Activated naive CD4-positive, alpha-beta T cell treated with anti-CD3 and anti-CD28 coated beads, Interleukin-2, amount 50 U/mL, for 24 hours (primary cell): ENCODE results near the gene DAB2.
"Not testable (repeated sequence)": the region's sequence is repeated elsewhere in the genome, so short reads cannot be mapped to it uniquely, and the experiment has no call there.

Experiments
- H3K27ac Mint-ChIP-seq: one replicate; pipeline ENCODE4 v1.8.0; 2021; ENCODE audit warnings: mild to moderate bottlenecking, mixed read lengths
- H3K27me3 Mint-ChIP-seq: one replicate; pipeline ENCODE4 v1.8.0; 2021; ENCODE audit warnings: mixed read lengths
- H3K36me3 Mint-ChIP-seq: one replicate; pipeline ENCODE4 v1.8.0; 2021; ENCODE audit warnings: mixed read lengths
- H3K4me1 Mint-ChIP-seq: one replicate; pipeline ENCODE4 v1.8.0; 2021; ENCODE audit warnings: mixed read lengths
- H3K4me3 Mint-ChIP-seq: one replicate; pipeline ENCODE4 v1.8.0; 2021; ENCODE audit warnings: mild to moderate bottlenecking, mixed read lengths
- H3K9me3 Mint-ChIP-seq: one replicate; pipeline ENCODE4 v1.8.0; 2021; ENCODE audit warnings: mixed read lengths

DAB2 gene

DNA sequence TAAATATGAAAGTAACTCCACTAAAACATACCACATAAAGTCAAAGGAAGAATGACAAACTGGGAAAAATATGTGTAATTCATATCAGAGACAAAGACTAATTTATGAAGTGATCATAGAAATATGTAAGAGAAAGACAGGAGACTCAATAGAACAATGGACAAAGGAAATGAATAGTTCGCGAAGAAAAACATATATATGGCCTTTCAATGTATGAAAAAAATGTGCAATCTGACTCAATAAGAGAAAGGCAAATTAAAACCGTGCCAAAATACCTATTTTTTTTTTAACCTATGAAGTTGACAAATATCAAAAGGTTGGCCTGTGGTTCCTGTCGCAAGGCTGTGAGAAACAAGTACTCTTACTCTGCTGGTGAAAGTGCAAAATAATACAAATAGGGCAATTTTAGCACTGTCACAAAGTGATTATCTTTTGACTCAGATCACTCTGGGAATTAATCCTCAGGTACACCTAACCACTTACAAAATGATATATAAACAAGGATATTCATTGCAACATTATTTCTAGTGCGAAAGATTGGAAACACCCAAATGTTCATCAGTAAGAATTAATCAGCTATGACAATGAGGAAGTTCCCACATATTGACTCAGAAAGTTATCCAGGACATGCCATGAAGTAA lies 64.2 kb downstream of the DAB2 start:
- Mint-ChIP-seq H3K27ac (no peak overlapping the region), H3K4me3 (no peak overlapping the region), H3K36me3 (no peaks in the 10 kb centered on the region), H3K9me3 (peaks cover 5% of the 10 kb centered on the region), H3K4me1 (no peaks in the 10 kb centered on the region), H3K27me3 (no peaks in the 10 kb centered on the region)

DNA sequence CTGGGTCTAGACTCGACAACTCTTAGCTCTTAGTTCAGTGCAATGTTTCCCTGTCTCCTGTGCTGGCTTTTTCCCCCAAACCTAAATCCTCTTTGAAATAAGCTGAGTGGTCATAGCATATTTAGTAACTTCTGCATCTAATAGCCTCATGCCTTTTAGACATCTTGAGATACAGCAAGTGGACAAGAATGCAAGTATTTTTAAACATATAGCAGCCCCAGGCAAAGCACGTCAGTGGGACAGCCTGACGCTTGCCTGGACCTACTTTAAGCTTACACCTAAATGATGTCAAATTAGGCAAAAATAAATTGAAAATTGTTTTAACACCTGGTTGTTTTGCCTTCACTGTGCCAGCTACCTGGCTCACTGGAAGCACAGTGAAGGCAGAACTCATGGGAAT lies 68.5 kb downstream of the DAB2 start:
- peaks cover 2% of the 10 kb centered on the region for H3K27me3 Mint-ChIP-seq
- H3K9me3 Mint-ChIP-seq: peaks cover 18% of the 10 kb centered on the region
- H3K4me1 Mint-ChIP-seq: peaks cover 3% of the 10 kb centered on the region
- H3K36me3 Mint-ChIP-seq: no peaks in the 10 kb centered on the region
- no peak overlapping the region for H3K27ac Mint-ChIP-seq
- no peak overlapping the region for H3K4me3 Mint-ChIP-seq

DNA sequence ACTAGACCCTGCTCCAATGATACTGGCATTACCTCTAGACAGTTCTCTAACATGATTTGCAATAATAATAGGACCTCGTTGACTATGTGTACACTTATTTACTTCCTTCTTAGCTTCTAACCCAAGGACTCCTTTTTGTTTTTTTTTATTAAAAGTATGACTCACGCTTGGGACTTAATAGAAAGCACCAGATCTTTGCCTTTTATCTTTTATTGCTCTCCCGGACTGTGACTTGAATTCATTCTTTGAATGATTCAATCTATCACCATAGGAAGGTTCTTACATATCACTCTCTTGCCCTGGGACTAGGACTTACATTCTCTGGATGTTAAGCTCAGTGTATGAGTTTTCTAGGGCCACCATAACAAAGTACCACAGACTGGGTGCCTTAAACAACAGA lies 69.5 kb downstream of the DAB2 start:
- peaks cover 2% of the 10 kb centered on the region for H3K27me3 Mint-ChIP-seq
- H3K4me1 Mint-ChIP-seq: peaks cover 3% of the 10 kb centered on the region
- H3K27ac Mint-ChIP-seq: no peak overlapping the region
- no peak overlapping the region for H3K4me3 Mint-ChIP-seq
- peaks cover 19% of the 10 kb centered on the region for H3K9me3 Mint-ChIP-seq
- no peaks in the 10 kb centered on the region for H3K36me3 Mint-ChIP-seq

DNA sequence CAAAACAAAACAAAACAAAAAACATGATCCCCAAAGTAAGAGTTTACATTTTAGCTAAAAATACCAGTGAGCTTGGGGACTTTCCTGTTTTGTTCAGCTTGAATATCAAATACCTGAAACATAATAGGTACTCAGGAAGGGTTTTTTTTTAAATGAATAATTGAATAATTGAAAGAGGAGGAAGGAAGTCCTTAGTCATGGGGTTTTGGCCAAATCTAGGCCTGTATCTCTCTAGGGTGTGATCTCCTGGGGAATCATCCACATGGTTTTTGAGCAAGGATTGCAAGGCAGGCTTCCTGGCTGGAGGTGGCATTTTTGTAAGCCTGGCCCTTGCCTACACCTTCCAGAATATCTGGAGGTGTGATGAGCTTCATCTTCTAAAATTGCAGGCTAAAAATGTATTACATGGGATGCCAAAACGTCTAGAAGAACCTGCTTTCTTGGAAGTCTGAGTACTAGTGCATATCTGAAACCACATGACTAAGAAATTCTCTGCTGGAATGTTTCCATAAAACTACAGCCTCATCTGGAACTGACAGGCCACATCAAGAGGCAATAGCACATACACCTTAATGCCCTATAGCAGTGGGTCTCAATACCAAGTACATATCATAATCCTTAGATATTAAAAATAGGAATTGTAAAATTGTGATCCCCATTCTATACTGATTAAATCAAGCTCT lies 70.9 kb downstream of the DAB2 start:
- H3K4me3 Mint-ChIP-seq: no peak overlapping the region
- H3K4me1 Mint-ChIP-seq: peaks cover 3% of the 10 kb centered on the region
- peaks cover 27% of the 10 kb centered on the region for H3K9me3 Mint-ChIP-seq
- H3K36me3 Mint-ChIP-seq: no peaks in the 10 kb centered on the region
- peaks cover 2% of the 10 kb centered on the region for H3K27me3 Mint-ChIP-seq
- H3K27ac Mint-ChIP-seq: no peak overlapping the region

DNA sequence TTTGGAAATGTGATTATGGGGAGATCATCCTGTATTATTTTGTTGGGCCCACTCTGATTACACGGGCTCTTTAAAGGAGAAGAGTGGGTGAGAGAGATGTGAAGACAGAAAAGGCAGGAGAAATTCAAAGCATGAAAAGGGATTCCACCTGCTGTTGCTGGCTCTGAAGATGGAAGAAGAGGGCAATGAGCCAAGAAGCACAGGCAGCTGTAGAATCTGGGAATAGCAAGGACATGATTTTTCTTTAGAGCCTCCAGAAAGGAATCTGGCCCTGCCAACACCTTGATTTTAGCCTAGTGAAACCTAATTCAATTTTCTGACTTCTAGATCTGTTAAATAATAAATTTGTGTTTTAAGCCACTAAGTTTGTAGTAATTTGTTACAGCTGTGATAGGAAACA lies 71.8 kb downstream of the DAB2 start:
- Mint-ChIP-seq H3K4me3 (no peak overlapping the region), H3K9me3 (peaks cover 27% of the 10 kb centered on the region), H3K27me3 (peaks cover 2% of the 10 kb centered on the region), H3K27ac (no peak overlapping the region), H3K36me3 (no peaks in the 10 kb centered on the region), H3K4me1 (peaks cover 3% of the 10 kb centered on the region)

DNA sequence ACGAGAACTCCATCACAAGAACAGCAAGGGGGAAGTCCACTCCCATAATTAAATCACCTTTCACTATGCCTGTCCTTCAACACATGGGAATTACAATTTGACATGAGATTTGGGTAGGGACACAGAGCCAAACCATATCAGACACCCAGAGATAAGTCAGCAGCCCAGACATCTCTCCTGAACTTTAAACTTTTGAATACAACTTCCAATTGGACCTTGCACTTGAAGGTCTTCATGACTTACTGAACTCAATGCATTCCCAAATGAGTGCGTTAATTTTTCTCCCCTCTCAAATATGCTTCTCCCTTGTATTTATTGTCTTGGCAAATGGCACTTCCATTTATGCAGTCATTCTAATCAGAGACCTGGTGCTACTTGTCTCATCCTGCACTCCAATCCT lies 72.6 kb downstream of the DAB2 start:
- Mint-ChIP-seq H3K27me3 (peaks cover 2% of the 10 kb centered on the region), H3K9me3 (peaks cover 27% of the 10 kb centered on the region), H3K4me1 (peaks cover 3% of the 10 kb centered on the region), H3K36me3 (no peaks in the 10 kb centered on the region), H3K27ac (no peak overlapping the region), H3K4me3 (no peak overlapping the region)

DNA sequence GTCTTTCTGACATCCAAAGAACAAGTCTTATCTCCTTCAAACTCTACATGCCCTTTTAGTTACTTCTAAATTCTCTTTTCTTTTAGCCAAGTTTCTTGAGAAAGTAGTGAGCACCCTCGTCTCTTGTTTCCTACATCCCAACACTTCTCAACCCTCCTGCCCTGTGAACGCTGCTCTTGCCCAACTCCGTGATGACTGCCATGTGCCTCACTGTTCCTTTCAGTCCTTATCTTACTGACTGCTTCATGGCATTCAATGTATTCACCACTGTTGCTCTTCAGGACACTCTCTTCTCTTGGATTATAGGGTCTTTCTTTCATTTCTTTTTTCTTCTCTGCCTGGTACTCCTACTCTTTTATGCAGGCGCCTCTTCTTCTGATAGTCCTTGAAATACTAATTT lies 75.3 kb downstream of the DAB2 start:
- H3K9me3 Mint-ChIP-seq: peaks cover 27% of the 10 kb centered on the region
- H3K36me3 Mint-ChIP-seq: no peaks in the 10 kb centered on the region
- H3K27me3 Mint-ChIP-seq: peaks cover 3% of the 10 kb centered on the region
- no peak overlapping the region for H3K27ac Mint-ChIP-seq
- no peak overlapping the region for H3K4me3 Mint-ChIP-seq
- H3K4me1 Mint-ChIP-seq: peaks cover 3% of the 10 kb centered on the region

DNA sequence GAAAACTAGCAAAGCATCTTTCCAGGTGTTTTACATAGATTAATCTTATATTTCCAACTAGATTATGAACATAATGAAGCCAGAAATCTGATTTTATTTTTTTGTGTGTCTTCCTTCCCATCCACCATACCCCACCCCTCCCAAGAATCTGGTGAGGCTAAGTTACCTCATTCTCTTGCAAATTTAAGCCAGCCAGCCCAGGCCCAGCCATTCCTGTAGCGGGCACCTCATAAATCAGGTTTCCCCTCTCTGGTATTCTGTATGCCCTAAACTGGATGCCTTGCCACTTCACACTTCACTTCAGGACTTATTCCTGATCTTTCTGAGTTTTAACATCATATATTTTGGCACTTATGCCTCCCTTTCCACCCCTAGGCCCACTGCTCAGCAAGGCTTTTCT lies 82.3 kb downstream of the DAB2 start:
- Mint-ChIP-seq H3K36me3 (peaks cover 3% of the 10 kb centered on the region), H3K9me3 (no peaks in the 10 kb centered on the region), H3K4me3 (no peak overlapping the region), H3K27ac (no peak overlapping the region), H3K4me1 (no peaks in the 10 kb centered on the region), H3K27me3 (peaks cover 12% of the 10 kb centered on the region)

DNA sequence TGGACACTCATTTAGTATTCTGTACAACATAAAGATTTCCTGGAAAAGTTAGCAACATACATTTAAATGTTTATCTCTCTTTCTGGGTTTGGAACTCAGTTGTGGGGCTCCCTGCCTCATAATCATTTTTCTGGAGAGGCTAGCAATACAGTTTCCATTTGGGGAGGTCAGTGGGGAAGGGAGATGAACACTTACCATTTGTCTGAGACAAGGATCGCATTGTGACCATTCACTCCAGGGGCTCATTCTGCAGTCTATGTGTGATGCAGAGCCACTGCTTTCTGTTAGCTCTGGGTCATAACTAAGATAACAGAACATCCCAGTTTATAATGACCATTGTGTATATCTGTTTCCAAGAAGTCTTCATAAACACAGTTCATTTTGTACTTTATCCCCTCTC lies 82.9 kb downstream of the DAB2 start:
- no peak overlapping the region for H3K4me3 Mint-ChIP-seq
- no peak overlapping the region for H3K27ac Mint-ChIP-seq
- peaks cover 3% of the 10 kb centered on the region for H3K36me3 Mint-ChIP-seq
- no peaks in the 10 kb centered on the region for H3K4me1 Mint-ChIP-seq
- H3K9me3 Mint-ChIP-seq: no peaks in the 10 kb centered on the region
- H3K27me3 Mint-ChIP-seq: peaks cover 12% of the 10 kb centered on the region

DNA sequence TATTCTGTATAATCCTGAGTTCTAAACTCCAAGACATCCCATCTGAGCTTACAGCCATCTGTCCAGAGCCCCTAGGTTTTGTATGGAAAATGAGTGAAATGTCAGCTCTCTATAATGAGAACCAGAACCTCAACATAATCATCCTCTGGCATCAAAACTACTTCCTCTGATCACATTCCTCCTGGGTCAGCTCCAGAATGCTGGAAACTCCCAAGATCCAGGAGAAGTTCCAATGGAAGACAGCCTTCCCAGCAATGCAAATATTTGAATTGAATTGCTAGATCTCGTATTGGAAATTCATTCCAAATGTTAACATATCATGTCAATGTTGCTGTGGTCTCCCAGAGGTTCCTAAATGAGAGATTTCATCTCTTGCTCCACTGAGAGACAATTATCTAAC lies 84.3 kb downstream of the DAB2 start:
- peaks cover 3% of the 10 kb centered on the region for H3K36me3 Mint-ChIP-seq
- H3K4me3 Mint-ChIP-seq: no peak overlapping the region
- no peaks in the 10 kb centered on the region for H3K4me1 Mint-ChIP-seq
- H3K27ac Mint-ChIP-seq: no peak overlapping the region
- peaks cover 12% of the 10 kb centered on the region for H3K27me3 Mint-ChIP-seq
- H3K9me3 Mint-ChIP-seq: no peaks in the 10 kb centered on the region

DNA sequence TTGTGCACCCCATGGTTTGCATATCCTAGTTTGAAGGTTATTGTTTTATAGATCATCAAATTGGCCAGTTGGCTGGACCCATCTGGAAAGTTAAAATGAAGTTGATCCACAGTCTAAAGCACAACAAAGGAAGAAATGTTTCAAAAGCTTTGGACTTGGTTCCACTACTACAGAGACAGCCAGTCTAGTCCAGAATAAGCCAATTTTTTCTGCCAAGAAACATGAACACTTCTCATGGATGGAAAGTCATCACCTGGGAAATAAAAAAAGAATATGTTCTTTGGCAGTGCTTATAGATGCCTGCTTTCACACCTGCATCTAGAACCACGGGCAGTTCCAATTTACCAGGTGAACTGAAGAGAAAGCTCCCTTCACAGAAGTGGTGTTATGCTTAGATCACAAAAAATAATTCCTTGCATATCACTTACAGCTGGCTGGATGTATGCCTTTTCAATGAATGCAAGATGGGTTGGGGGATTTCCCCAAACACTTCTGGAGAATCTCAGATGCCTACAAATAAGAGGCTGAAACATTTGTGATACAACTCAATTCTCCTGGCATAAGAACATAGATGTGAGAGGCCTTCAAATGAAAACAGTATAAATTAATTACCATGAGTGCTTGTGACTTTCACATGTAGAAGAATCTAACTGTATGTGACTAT lies 87.4 kb downstream of the DAB2 start:
- Mint-ChIP-seq H3K36me3 (peaks cover 2% of the 10 kb centered on the region), H3K4me1 (no peaks in the 10 kb centered on the region), H3K27me3 (peaks cover 9% of the 10 kb centered on the region), H3K4me3 (no peak overlapping the region), H3K9me3 (no peaks in the 10 kb centered on the region), H3K27ac (no peak overlapping the region)

DNA sequence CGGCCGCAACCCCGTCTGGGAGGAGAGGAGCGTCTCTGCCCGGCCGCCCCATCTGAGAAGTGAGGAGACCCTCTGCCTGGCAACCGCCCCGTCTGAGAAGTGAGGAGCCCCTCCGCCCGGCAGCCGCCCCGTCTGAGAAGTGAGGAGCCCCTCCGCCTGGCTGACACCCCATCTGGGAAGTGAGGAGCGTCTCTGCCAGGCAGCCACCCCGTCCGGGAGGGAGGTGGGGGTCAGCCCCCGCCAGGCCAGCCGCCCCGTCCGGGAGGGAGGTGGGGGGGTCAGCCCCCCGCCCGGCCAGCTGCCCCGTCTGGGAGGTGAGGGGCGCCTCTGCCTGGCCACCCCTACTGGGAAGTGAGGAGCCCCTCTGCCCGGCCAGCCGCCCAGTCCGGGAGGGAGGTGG lies 90.5 kb downstream of the DAB2 start:
- not testable (repeated sequence) for H3K36me3 Mint-ChIP-seq, H3K9me3 Mint-ChIP-seq

DNA sequence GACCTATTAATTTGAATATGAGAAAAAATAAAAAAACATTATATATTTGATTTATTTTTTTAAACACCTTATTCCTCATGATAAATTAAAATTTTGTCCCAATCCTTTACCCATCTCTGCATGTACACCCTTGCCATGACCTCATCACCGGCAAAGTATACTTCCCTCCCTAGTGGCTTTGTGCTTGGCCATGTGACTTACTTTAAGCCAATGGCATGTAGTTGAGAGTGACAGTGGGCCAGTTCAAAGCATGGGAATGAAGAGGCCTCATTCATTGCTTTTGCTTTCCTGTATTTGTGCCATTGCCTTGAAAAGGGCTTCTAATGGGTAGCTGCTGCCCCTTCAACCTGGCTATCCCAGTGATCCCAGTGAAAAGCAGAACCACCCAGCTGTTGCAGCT lies 91.7 kb downstream of the DAB2 start:
- Mint-ChIP-seq H3K4me3 (no peak overlapping the region), H3K27me3 (no peaks in the 10 kb centered on the region), H3K4me1 (no peaks in the 10 kb centered on the region), H3K36me3 (peaks cover 2% of the 10 kb centered on the region), H3K27ac (no peak overlapping the region), H3K9me3 (no peaks in the 10 kb centered on the region)

More for the DNA sequence above, 90.5 kb downstream of the DAB2 start:
- not testable (repeated sequence) for H3K27ac Mint-ChIP-seq, H3K4me1 Mint-ChIP-seq, H3K27me3 Mint-ChIP-seq, H3K4me3 Mint-ChIP-seq

DNA sequence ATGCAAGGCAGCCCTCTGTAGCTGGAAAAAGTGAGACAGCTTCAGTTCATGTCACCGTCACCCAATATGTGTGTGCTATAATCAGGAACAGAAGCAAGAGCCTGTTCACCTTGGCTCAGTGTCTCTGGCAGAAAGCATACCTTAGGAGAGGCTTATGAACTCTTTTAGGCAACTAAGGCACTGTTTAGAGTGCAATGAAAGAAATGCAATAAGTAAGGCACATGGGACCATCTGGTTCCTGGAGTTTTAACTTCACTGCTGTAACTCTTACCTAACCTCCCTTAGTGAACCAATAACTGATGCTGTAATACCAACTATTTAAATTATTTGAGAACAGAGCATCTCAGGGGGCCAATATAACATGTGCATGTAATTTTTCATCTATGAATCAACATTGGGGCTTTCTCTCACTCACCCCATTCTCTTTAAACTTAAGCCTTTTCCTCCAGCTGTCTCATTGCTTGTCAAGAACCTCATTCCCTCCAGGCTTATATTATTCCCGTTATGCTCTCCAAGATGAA lies 92.9 kb downstream of the DAB2 start:
- peaks cover 2% of the 10 kb centered on the region for H3K36me3 Mint-ChIP-seq
- H3K9me3 Mint-ChIP-seq: no peaks in the 10 kb centered on the region
- no peaks in the 10 kb centered on the region for H3K27me3 Mint-ChIP-seq
- H3K4me3 Mint-ChIP-seq: no peak overlapping the region
- no peak overlapping the region for H3K27ac Mint-ChIP-seq
- H3K4me1 Mint-ChIP-seq: no peaks in the 10 kb centered on the region

DNA sequence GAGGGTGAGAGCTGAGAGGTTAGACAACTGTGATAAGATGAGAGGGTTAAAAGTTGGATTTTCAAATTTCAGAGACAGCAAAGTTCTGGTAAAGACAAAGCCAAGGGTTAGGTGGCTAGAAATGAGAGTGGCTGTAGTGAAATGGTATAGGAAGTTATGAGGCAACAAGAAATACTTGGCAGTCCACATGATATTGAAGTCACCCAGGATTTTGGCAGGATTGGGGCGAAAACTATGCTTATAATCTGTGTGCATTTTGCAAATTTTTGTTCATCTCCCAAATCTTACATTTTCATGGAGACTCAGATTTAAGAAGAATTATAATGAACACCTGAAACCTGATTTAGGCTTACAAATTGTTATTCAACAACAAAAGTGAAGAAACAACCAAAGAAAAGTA lies 96.0 kb downstream of the DAB2 start:
- H3K27ac Mint-ChIP-seq: no peak overlapping the region
- no peaks in the 10 kb centered on the region for H3K4me1 Mint-ChIP-seq
- no peak overlapping the region for H3K4me3 Mint-ChIP-seq
- no peaks in the 10 kb centered on the region for H3K9me3 Mint-ChIP-seq
- no peaks in the 10 kb centered on the region for H3K27me3 Mint-ChIP-seq
- H3K36me3 Mint-ChIP-seq: no peaks in the 10 kb centered on the region

DNA sequence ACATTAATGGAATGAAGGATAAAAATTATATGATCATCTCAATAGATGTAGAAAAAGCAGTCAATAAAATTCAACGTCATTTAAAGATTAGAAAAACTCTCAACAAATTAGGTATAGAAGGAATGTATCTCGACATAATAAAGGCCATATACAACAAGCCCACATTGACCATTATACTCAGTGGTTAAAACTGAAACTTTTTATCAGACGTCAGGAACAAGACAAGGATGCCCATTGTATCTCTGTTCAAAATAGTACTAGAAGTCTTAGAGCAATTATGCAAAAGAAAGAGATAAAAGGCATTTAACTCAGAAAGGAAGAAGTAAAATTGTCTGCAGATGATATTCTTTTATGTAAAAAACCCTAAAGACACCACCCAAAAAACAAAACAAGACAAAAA lies 101.2 kb downstream of the DAB2 start:
- Mint-ChIP-seq H3K27me3 (peaks cover 5% of the 10 kb centered on the region), H3K9me3 (peaks cover 7% of the 10 kb centered on the region), H3K4me3 (no peak overlapping the region), H3K4me1 (no peaks in the 10 kb centered on the region), H3K27ac (no peak overlapping the region), H3K36me3 (peaks cover 4% of the 10 kb centered on the region)
